ENCODE data around the gene CHAT.
"Not testable (repeated sequence)": the region's sequence is repeated elsewhere in the genome, so short reads cannot be mapped to it uniquely, and the experiment has no call there.

CHAT gene

GRCh38 chr10:49662169-49662830 is 48.5 kb downstream of the CHAT start:
- Histone ChIP-seq H3K9me3 (ENCODE audit: control insufficient read depth in 1 of 2, low read length in 2 of 2) (peaks cover 0 to 6% of the 10 kb centered on the region in 2 donors), H3K36me3 (ENCODE audit: control insufficient read depth in 1 of 2, insufficient read depth in 2 of 2, low read length in 2 of 2) (no peaks in the 10 kb centered on the region), H3K27me3 (ENCODE audit: low read depth, low read length) (no peaks in the 10 kb centered on the region), H3K4me3 (ENCODE audit: low read depth in 1 of 2, low read length in 2 of 2) (no peak overlapping the region), H3K4me1 (ENCODE audit: control insufficient read depth in 1 of 2, insufficient read depth in 2 of 2, low read length in 2 of 2) (no peaks in the 10 kb centered on the region), H3K27ac (ENCODE audit: low read length) (no peak overlapping the region)

- Histone ChIP-seq H3K27ac (ENCODE audit: low read length) (no peak overlapping the region), H3K27me3 (ENCODE audit: low read depth, low read length) (peaks cover 3% of the 10 kb centered on the region), H3K4me3 (ENCODE audit: low read depth in 1 of 2, low read length in 2 of 2) (no peak overlapping the region), H3K36me3 (ENCODE audit: control insufficient read depth in 1 of 2, insufficient read depth in 2 of 2, low read length in 2 of 2) (no peaks in the 10 kb centered on the region), H3K9me3 (ENCODE audit: control insufficient read depth in 1 of 2, low read length in 2 of 2) (peaks cover 0 to 6% of the 10 kb centered on the region in 2 donors), H3K4me1 (ENCODE audit: control insufficient read depth in 1 of 2, insufficient read depth in 2 of 2, low read length in 2 of 2) (no peaks in the 10 kb centered on the region)
Measured at GRCh38 chr10:49663596-49663995, 49.8 kb downstream of the CHAT start.

GRCh38 chr10:49664006-49664841 is 50.4 kb downstream of the CHAT start:
- no peaks in the 10 kb centered on the region for H3K4me1 ChIP-seq (ENCODE audit: control insufficient read depth in 1 of 2, insufficient read depth in 2 of 2, low read length in 2 of 2)

GRCh38 chr10:49664842-49665355 is 51.1 kb downstream of the CHAT start:
- Histone ChIP-seq H3K9me3 (ENCODE audit: control insufficient read depth in 1 of 2, low read length in 2 of 2) (no peaks in the 10 kb centered on the region), H3K27me3 (ENCODE audit: low read depth, low read length) (peaks cover 7% of the 10 kb centered on the region), H3K27ac (ENCODE audit: low read length) (no peak overlapping the region), H3K4me3 (ENCODE audit: low read depth in 1 of 2, low read length in 2 of 2) (no peak overlapping the region), H3K36me3 (ENCODE audit: control insufficient read depth in 1 of 2, insufficient read depth in 2 of 2, low read length in 2 of 2) (no peaks in the 10 kb centered on the region), H3K4me1 (ENCODE audit: control insufficient read depth in 1 of 2, insufficient read depth in 2 of 2, low read length in 2 of 2) (no peaks in the 10 kb centered on the region)

More at GRCh38 chr10:49664006-49664841, 50.4 kb downstream of the CHAT start:
- peaks cover 7% of the 10 kb centered on the region for H3K27me3 ChIP-seq (ENCODE audit: low read depth, low read length)
- no peaks in the 10 kb centered on the region for H3K36me3 ChIP-seq (ENCODE audit: control insufficient read depth in 1 of 2, insufficient read depth in 2 of 2, low read length in 2 of 2)
- peaks cover 0 to 3% of the 10 kb centered on the region in 2 donors for H3K9me3 ChIP-seq (ENCODE audit: control insufficient read depth in 1 of 2, low read length in 2 of 2)
- no peak overlapping the region for H3K27ac ChIP-seq (ENCODE audit: low read length)
- no peak overlapping the region for H3K4me3 ChIP-seq (ENCODE audit: low read depth in 1 of 2, low read length in 2 of 2)

- no peaks in the 10 kb centered on the region for H3K9me3 ChIP-seq (ENCODE audit: control insufficient read depth in 1 of 2, low read length in 2 of 2)
- H3K4me3 ChIP-seq (ENCODE audit: low read depth in 1 of 2, low read length in 2 of 2): no peak overlapping the region
- peaks cover 7% of the 10 kb centered on the region for H3K27me3 ChIP-seq (ENCODE audit: low read depth, low read length)
- no peaks in the 10 kb centered on the region for H3K36me3 ChIP-seq (ENCODE audit: control insufficient read depth in 1 of 2, insufficient read depth in 2 of 2, low read length in 2 of 2)
- H3K4me1 ChIP-seq (ENCODE audit: control insufficient read depth in 1 of 2, insufficient read depth in 2 of 2, low read length in 2 of 2): no peaks in the 10 kb centered on the region
- no peak overlapping the region for H3K27ac ChIP-seq (ENCODE audit: low read length)
Measured at GRCh38 chr10:49666054-49666615, 52.3 kb downstream of the CHAT start.

GRCh38 chr10:49666685-49667084 is 52.8 kb downstream of the CHAT start:
- H3K9me3 ChIP-seq (ENCODE audit: control insufficient read depth in 1 of 2, low read length in 2 of 2): no peaks in the 10 kb centered on the region
- H3K4me3 ChIP-seq (ENCODE audit: low read depth in 1 of 2, low read length in 2 of 2): no peak overlapping the region
- no peaks in the 10 kb centered on the region for H3K4me1 ChIP-seq (ENCODE audit: control insufficient read depth in 1 of 2, insufficient read depth in 2 of 2, low read length in 2 of 2)

GRCh38 chr10:49667991-49668390 is 54.2 kb downstream of the CHAT start:
- Histone ChIP-seq H3K36me3 (ENCODE audit: control insufficient read depth in 1 of 2, insufficient read depth in 2 of 2, low read length in 2 of 2) (no peaks in the 10 kb centered on the region), H3K9me3 (ENCODE audit: control insufficient read depth in 1 of 2, low read length in 2 of 2) (no peaks in the 10 kb centered on the region), H3K4me1 (ENCODE audit: control insufficient read depth in 1 of 2, insufficient read depth in 2 of 2, low read length in 2 of 2) (no peaks in the 10 kb centered on the region), H3K27ac (ENCODE audit: low read length) (no peak overlapping the region), H3K27me3 (ENCODE audit: low read depth, low read length) (peaks cover 7% of the 10 kb centered on the region), H3K4me3 (ENCODE audit: low read depth in 1 of 2, low read length in 2 of 2) (no peak overlapping the region)

More at GRCh38 chr10:49666685-49667084, 52.8 kb downstream of the CHAT start:
- H3K27me3 ChIP-seq (ENCODE audit: low read depth, low read length): peaks cover 7% of the 10 kb centered on the region
- no peaks in the 10 kb centered on the region for H3K36me3 ChIP-seq (ENCODE audit: control insufficient read depth in 1 of 2, insufficient read depth in 2 of 2, low read length in 2 of 2)
- H3K27ac ChIP-seq (ENCODE audit: low read length): no peak overlapping the region

- H3K36me3 ChIP-seq (ENCODE audit: control insufficient read depth in 1 of 2, insufficient read depth in 2 of 2, low read length in 2 of 2): no peaks in the 10 kb centered on the region
- H3K27me3 ChIP-seq (ENCODE audit: low read depth, low read length): peaks cover 7% of the 10 kb centered on the region
- no peaks in the 10 kb centered on the region for H3K9me3 ChIP-seq (ENCODE audit: control insufficient read depth in 1 of 2, low read length in 2 of 2)
Measured at GRCh38 chr10:49668684-49669083, 54.8 kb downstream of the CHAT start.

GRCh38 chr10:49678827-49679479 is 65.1 kb downstream of the CHAT start:
- no peaks in the 10 kb centered on the region for H3K4me1 ChIP-seq (ENCODE audit: control insufficient read depth in 1 of 2, insufficient read depth in 2 of 2, low read length in 2 of 2)
- H3K27ac ChIP-seq (ENCODE audit: low read length): no peak overlapping the region
- H3K4me3 ChIP-seq (ENCODE audit: low read depth in 1 of 2, low read length in 2 of 2): no peak overlapping the region
- peaks cover 11 to 16% of the 10 kb centered on the region in 2 donors for H3K9me3 ChIP-seq (ENCODE audit: control insufficient read depth in 1 of 2, low read length in 2 of 2)
- no peaks in the 10 kb centered on the region for H3K27me3 ChIP-seq (ENCODE audit: low read depth, low read length)
- H3K36me3 ChIP-seq (ENCODE audit: control insufficient read depth in 1 of 2, insufficient read depth in 2 of 2, low read length in 2 of 2): no peaks in the 10 kb centered on the region

More at GRCh38 chr10:49668684-49669083, 54.8 kb downstream of the CHAT start:
- H3K27ac ChIP-seq (ENCODE audit: low read length): no peak overlapping the region
- no peaks in the 10 kb centered on the region for H3K4me1 ChIP-seq (ENCODE audit: control insufficient read depth in 1 of 2, insufficient read depth in 2 of 2, low read length in 2 of 2)
- H3K4me3 ChIP-seq (ENCODE audit: low read depth in 1 of 2, low read length in 2 of 2): no peak overlapping the region

- Histone ChIP-seq H3K27ac (ENCODE audit: low read length) (no peak within 1 kb of the TSS), H3K36me3 (ENCODE audit: control insufficient read depth in 1 of 2, insufficient read depth in 2 of 2, low read length in 2 of 2) (no peaks in the 10 kb centered on the region), H3K4me1 (ENCODE audit: control insufficient read depth in 1 of 2, insufficient read depth in 2 of 2, low read length in 2 of 2) (no peaks in the 10 kb centered on the region), H3K4me3 (ENCODE audit: low read depth in 1 of 2, low read length in 2 of 2) (no peak within 1 kb of the TSS), H3K27me3 (ENCODE audit: low read depth, low read length) (no peaks in the 10 kb centered on the region), H3K9me3 (ENCODE audit: control insufficient read depth in 1 of 2, low read length in 2 of 2) (peaks cover 11 to 16% of the 10 kb centered on the region in 2 donors)
Measured at GRCh38 chr10:49679480-49679893, 65.7 kb downstream of the CHAT start, which contains the start of gene C10orf53. TSS of gene C10orf53 (plus strand) at chr10:49679651. CDS start at chr10:49679698, 47 bp downstream.

GRCh38 chr10:49682449-49682848 is 68.6 kb downstream of the CHAT start:
- H3K27ac ChIP-seq (ENCODE audit: low read length); H3K36me3 ChIP-seq (ENCODE audit: control insufficient read depth in 1 of 2, insufficient read depth in 2 of 2, low read length in 2 of 2); H3K4me1 ChIP-seq (ENCODE audit: control insufficient read depth in 1 of 2, insufficient read depth in 2 of 2, low read length in 2 of 2); H3K27me3 ChIP-seq (ENCODE audit: low read depth, low read length); H3K4me3 ChIP-seq (ENCODE audit: low read depth in 1 of 2, low read length in 2 of 2): not testable (repeated sequence)
- peaks cover 14 to 16% of the 10 kb centered on the region in 2 donors for H3K9me3 ChIP-seq (ENCODE audit: control insufficient read depth in 1 of 2, low read length in 2 of 2)

Measured in muscle layer of duodenum (tissue), 2 donors.